PC-9 (cell line): ENCODE measurements around the gene ATP1A2. TPM values are rescaled to one million over a fixed set of nuclear protein-coding genes. Genes with fewer than 3 reads are reported as not detected.

ENCODE experiments used
- BruUV-seq: library from RNA; stranded (reverse); fragments of 400-500 nt; replicated peaks from 2 replicates; lab custom pipeline; 2021; lab: Mats Ljungman, UMichigan
- CTCF ChIA-PET: fragments of 300-600 bp; sonication (Branson Sonifier 250); formaldehyde crosslinking; loops from one replicate; lab custom pipeline; 2022; ENCODE audit warnings: antibody characterized with exemption; lab: Charles Lee
- POLR2A ChIA-PET: fragments of 300-600 bp; sonication (Branson Sonifier 250); formaldehyde crosslinking; loops from one replicate; lab custom pipeline; 2022; ENCODE audit warnings: antibody characterized with exemption; ENCODE audit not compliant: unreplicated experiment; lab: Charles Lee
- DNase-seq, 2 experiments: peaks; one replicate each; pipeline versions ENCODE4 v3.0.0 to v3.0.0-alpha.2; 2015 to 2022; ENCODE audit warnings: mixed read lengths in 1 of 2
- H2AFZ ChIP-seq: fragments of 200-600 bp; sonication (generic); 2 replicates; pipeline ENCODE4 v1.8.1; 2017; ENCODE audit warnings: antibody characterized with exemption
- H3F3A ChIP-seq: fragments of 200-600 bp; sonication (generic); 2 replicates; pipeline ENCODE4 v1.8.1; 2017; ENCODE audit warnings: antibody characterized with exemption, mild to moderate bottlenecking, low read depth; ENCODE audit not compliant: insufficient read depth
- H3K27ac ChIP-seq: fragments of 200-600 bp; sonication (generic); 2 replicates; pipeline ENCODE4 v1.6.1; 2016; ENCODE audit warnings: mixed run types
- H3K27me3 ChIP-seq: fragments of 200-600 bp; sonication (generic); 2 replicates; pipeline ENCODE4 v1.6.1; 2016; ENCODE audit warnings: low read depth, mixed run types; ENCODE audit not compliant: insufficient read depth
- H3K36me3 ChIP-seq: fragments of 200-600 bp; sonication (generic); 2 replicates; pipeline ENCODE4 v1.6.1; 2016; ENCODE audit warnings: low read depth, mixed run types
- H3K4me1 ChIP-seq: fragments of 200-600 bp; sonication (generic); replicated peaks from 2 replicates; pipeline ENCODE4 v1.6.1; 2016; ENCODE audit warnings: mixed run types; ENCODE audit not compliant: insufficient read depth
- H3K4me2 ChIP-seq: fragments of 200-600 bp; sonication (generic); 2 replicates; pipeline ENCODE4 v1.6.1; 2017; ENCODE audit warnings: mixed run types
- H3K4me3 ChIP-seq: fragments of 200-600 bp; sonication (generic); 2 replicates; pipeline ENCODE4 v1.6.1; 2016; ENCODE audit warnings: mixed run types
- H3K79me2 ChIP-seq: fragments of 200-600 bp; sonication (generic); 2 replicates; pipeline ENCODE4 v1.6.1; 2017; ENCODE audit warnings: low read depth, mixed run types
- H3K9me2 ChIP-seq: fragments of 200-600 bp; sonication (generic); 2 replicates; pipeline ENCODE4 v1.8.1; 2017; ENCODE audit warnings: mild to moderate bottlenecking; ENCODE audit not compliant: insufficient read depth
- H3K9me3 ChIP-seq: fragments of 200-600 bp; sonication (generic); 2 replicates; pipeline ENCODE4 v1.8.1; 2016; ENCODE audit warnings: low read depth; ENCODE audit not compliant: insufficient read depth
- H4K20me1 ChIP-seq: fragments of 200-600 bp; sonication (generic); 2 replicates; pipeline ENCODE4 v1.8.1; 2017; ENCODE audit not compliant: insufficient read depth
- EZH2 ChIP-seq: fragments of 200-600 bp; sonication (generic); IDR thresholded peaks from 2 replicates; pipeline ENCODE4 v1.8.0; 2017; ENCODE audit warnings: antibody characterized with exemption, low read depth
- intact Hi-C: fragments of 100-400 bp; cut with micrococcal nuclease; formaldehyde crosslinking; loops from one replicate; pipeline ENCODE4 v1.10.0; 2022; ENCODE audit not compliant: unreplicated experiment
- total RNA-seq: library from RNA; stranded (reverse); gene quantifications from 2 replicates; pipeline ENCODE4 v1.2.3, GENCODE V29; 2021
- TF ChIP-seq, protein P1 (sequence below): fragments of 200-600 bp; sonication (generic); conservative IDR thresholded peaks from 2 replicates; pipeline ENCODE4 v1.6.1; 2017; ENCODE audit warnings: mixed run types, antibody characterized with exemption, mild to moderate bottlenecking, moderate library complexity

Gene ATP1A2
- total RNA-seq, 1 experiment from 2014 or later = 1.1 TPM

DNA sequence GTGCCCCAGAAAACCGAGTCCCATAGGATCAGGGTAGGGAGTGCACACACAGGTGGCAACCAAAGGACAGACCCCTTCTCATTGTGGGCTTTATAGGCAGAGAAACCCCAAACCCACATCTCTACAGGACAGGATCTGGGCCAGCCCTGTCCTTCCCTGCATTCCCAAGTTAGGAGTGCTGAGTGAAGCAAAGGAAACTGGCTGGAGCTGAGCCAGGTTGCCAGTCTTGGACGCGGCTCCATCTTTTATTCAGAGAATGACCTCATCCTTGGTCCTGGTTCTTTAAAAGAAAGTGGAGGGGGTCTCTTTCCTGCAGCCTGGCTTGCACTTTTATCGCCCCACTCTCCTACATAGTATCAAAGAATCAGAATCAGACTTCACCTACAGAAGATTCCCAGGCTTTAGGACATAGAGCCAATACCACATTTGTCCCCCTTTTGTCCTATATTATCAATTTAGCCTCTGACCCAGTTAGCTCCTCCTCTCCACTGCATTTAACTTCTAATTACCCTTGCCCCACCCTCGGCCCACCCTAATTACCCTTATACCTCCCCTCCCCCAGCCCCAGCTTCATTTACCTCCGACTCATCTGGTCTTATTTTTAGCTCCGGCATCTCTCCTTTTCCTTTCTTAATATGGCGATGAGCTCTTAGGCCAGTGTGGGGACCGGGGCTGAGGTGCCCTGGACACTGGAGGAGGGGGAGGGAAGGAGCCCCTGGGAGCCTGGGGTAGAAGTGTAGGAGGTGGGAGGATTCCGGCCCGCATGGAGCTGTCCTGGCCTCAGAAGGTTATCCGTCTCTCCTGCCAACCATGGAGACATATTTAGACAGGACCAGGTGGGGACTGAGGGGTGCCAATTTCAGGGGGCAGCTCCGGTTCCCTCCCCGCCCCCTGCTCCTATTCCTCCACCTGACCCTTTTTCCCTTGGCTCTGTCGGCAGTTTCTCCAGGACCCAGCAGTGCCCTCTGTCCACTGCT, 74.4 kb downstream of the ATP1A2 start, which contains the start of gene CASQ1:
Gene CASQ1 (plus strand): TSS at position 927 of the 977 bp plus-strand sequence. CDS start 177 bp downstream, outside the sequence.
- TF ChIP-seq, protein P1, sequence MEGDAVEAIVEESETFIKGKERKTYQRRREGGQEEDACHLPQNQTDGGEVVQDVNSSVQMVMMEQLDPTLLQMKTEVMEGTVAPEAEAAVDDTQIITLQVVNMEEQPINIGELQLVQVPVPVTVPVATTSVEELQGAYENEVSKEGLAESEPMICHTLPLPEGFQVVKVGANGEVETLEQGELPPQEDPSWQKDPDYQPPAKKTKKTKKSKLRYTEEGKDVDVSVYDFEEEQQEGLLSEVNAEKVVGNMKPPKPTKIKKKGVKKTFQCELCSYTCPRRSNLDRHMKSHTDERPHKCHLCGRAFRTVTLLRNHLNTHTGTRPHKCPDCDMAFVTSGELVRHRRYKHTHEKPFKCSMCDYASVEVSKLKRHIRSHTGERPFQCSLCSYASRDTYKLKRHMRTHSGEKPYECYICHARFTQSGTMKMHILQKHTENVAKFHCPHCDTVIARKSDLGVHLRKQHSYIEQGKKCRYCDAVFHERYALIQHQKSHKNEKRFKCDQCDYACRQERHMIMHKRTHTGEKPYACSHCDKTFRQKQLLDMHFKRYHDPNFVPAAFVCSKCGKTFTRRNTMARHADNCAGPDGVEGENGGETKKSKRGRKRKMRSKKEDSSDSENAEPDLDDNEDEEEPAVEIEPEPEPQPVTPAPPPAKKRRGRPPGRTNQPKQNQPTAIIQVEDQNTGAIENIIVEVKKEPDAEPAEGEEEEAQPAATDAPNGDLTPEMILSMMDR = no peak
- no peak for TF ChIP-seq EZH2
- Histone ChIP-seq H3K4me2 (no peak within 1 kb of the TSS), H3F3A (no peaks in the 10 kb centered on the region), H3K36me3 (no peaks in the 10 kb centered on the region), H3K27me3 (no peaks in the 10 kb centered on the region), H3K9me3 (no peaks in the 10 kb centered on the region), H4K20me1 (no peaks in the 10 kb centered on the region), H2AFZ (no peak within 1 kb of the TSS), H3K4me3 (no peak within 1 kb of the TSS), H3K9me2 (no peaks in the 10 kb centered on the region), H3K4me1 (no peaks in the 10 kb centered on the region), H3K27ac (no peak within 1 kb of the TSS), H3K79me2 (no peaks in the 10 kb centered on the region)
- POLR2A ChIA-PET = no interaction called here
- no peak for DNase-seq
- intact Hi-C loops = no loop called here
- BruUV-seq = no TSS peak
- CTCF ChIA-PET = interaction anchor here (0.6 kb wide), 1 partner anchor 62 kb away, joined by 3 read pairs; no protein-coding TSS in a partner anchor

DNA sequence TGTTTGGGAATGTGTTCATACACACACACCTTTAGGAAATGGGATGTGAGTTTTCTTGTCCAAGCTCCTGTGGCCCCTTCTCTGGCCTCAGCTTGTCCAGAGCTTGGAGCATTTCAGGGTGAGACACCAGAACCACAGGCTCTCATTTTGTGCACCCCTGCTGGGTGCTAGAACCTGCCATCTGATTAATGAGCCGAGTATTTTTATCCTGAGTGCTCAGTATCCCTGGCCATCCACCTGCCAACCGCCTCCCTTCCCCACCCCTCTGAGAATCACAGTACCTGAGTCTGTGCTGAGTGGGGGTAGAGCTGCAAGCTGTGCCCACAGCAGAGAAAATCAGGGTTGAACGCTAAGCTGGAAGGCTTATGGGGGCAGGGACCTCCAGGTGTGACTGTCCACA, 76.2 kb downstream of the ATP1A2 start:
- ChIA-PET POLR2A (no interaction called here), CTCF (interaction anchor here (1.0 to 2.0 kb wide), 2 partner anchors 27 to 100 kb away, joined by 15 to 51 read pairs; no protein-coding TSS in a partner anchor)
- Histone ChIP-seq H4K20me1 (no peaks in the 10 kb centered on the region), H3K9me3 (no peaks in the 10 kb centered on the region), H3K79me2 (no peaks in the 10 kb centered on the region), H3K27me3 (no peaks in the 10 kb centered on the region), H3K4me2 (no peak overlapping the region), H2AFZ (no peak overlapping the region), H3K27ac (no peak overlapping the region), H3F3A (no peaks in the 10 kb centered on the region), H3K9me2 (no peaks in the 10 kb centered on the region), H3K4me3 (no peak overlapping the region), H3K36me3 (no peaks in the 10 kb centered on the region), H3K4me1 (no peaks in the 10 kb centered on the region)
- no peak for DNase-seq
- no peak for TF ChIP-seq EZH2
- TF ChIP-seq, protein P1 = no peak
- intact Hi-C loops = loop anchor here (2.0 kb wide), 1 partner anchor 29 kb away; no protein-coding TSS in a partner anchor
- BruUV-seq = no TSS peak

DNA sequence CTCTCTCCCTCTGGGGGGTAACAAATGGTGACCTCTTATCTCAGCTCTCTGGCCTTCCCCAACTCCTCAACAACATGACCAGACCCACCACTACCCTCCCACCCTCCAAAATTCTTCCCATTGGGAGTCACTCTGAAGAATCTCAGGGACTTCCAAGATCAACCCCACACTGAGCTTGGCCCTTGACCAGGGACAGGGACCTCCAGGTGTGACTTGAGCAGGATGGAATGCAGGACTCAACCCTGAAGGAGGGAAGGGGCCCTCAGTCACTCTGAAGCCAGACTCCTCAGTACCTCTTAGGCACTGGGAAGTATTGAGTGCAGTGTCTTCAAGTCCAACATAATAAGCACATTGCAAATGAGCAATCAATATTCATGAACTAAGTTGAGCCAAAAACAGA, 76.7 kb downstream of the ATP1A2 start:
- Histone ChIP-seq H3F3A (no peaks in the 10 kb centered on the region), H4K20me1 (no peaks in the 10 kb centered on the region), H3K9me3 (no peaks in the 10 kb centered on the region), H3K4me3 (no peak overlapping the region), H3K36me3 (no peaks in the 10 kb centered on the region), H3K27me3 (no peaks in the 10 kb centered on the region), H3K4me1 (no peaks in the 10 kb centered on the region), H2AFZ (no peak overlapping the region), H3K79me2 (no peaks in the 10 kb centered on the region), H3K27ac (no peak overlapping the region), H3K4me2 (no peak overlapping the region), H3K9me2 (no peaks in the 10 kb centered on the region)
- no peak for DNase-seq
- no peak for TF ChIP-seq EZH2
- TF ChIP-seq, protein P1 = no peak
- intact Hi-C loops = loop anchor here (2.0 kb wide), 1 partner anchor 29 kb away; no protein-coding TSS in a partner anchor
- no TSS peak for BruUV-seq
- CTCF ChIA-PET = interaction anchor here (0.6 to 2.0 kb wide), 5 partner anchors 20 to 99 kb away, joined by 3 to 51 read pairs (median 6); partner anchors contain the start of gene IGSF8
- POLR2A ChIA-PET = no interaction called here

Other genes with a start within 250 kb of the ATP1A2 start
- 8.2 and 9.3 TPM in 2 replicates for gene CFAP45, start 215.6 kb upstream of the ATP1A2 start, total RNA-seq
- gene TAGLN2, start 190.3 kb upstream of the ATP1A2 start, total RNA-seq = 473 and 481 TPM in 2 replicates
- 22.9 and 23.4 TPM in 2 replicates for gene IGSF9, start 170.1 kb upstream of the ATP1A2 start, total RNA-seq
- 0.58 and 0.94 TPM in 2 replicates for gene SLAMF9, start 161.5 kb upstream of the ATP1A2 start, total RNA-seq
- 3.3 and 4.0 TPM in 2 replicates for gene PIGM, start 83.8 kb upstream of the ATP1A2 start, total RNA-seq
- not detected in 2 replicates for gene KCNJ10, start 45.6 kb upstream of the ATP1A2 start, total RNA-seq
- gene KCNJ9, start 34.2 kb upstream of the ATP1A2 start, total RNA-seq = not detected in 2 replicates
- 27.4 and 38.0 TPM in 2 replicates for gene IGSF8, start 17.1 kb upstream of the ATP1A2 start, total RNA-seq
- gene ATP1A4, start 35.8 kb downstream of the ATP1A2 start, total RNA-seq = not detected in 2 replicates
- gene CASQ1, start 74.8 kb downstream of the ATP1A2 start, total RNA-seq = not detected in 2 replicates
- 84.7 and 139 TPM in 2 replicates for gene PEA15, start 89.6 kb downstream of the ATP1A2 start, total RNA-seq
- gene DCAF8, start 146.8 kb downstream of the ATP1A2 start, total RNA-seq = 152 and 161 TPM in 2 replicates
- 50.1 and 52.5 TPM in 2 replicates for gene PEX19, start 169.4 kb downstream of the ATP1A2 start, total RNA-seq
- gene COPA, start 227.5 kb downstream of the ATP1A2 start, total RNA-seq = 146 and 147 TPM in 2 replicates
- gene NCSTN, start 227.6 kb downstream of the ATP1A2 start, total RNA-seq = 54.7 and 55.8 TPM in 2 replicates